HG03558 (cell line): ENCODE measurements around the gene WDR17.

Experiments used
- ATAC-seq: cut with Tn5 transposase; IDR thresholded peaks from one replicate; pipeline ENCODE4 v1.9.1; 2021; ENCODE audit warnings: moderate number of reproducible peaks; ENCODE audit not compliant: unreplicated experiment; ENCODE audit errors: extremely low read depth

Gene WDR17

DNA sequence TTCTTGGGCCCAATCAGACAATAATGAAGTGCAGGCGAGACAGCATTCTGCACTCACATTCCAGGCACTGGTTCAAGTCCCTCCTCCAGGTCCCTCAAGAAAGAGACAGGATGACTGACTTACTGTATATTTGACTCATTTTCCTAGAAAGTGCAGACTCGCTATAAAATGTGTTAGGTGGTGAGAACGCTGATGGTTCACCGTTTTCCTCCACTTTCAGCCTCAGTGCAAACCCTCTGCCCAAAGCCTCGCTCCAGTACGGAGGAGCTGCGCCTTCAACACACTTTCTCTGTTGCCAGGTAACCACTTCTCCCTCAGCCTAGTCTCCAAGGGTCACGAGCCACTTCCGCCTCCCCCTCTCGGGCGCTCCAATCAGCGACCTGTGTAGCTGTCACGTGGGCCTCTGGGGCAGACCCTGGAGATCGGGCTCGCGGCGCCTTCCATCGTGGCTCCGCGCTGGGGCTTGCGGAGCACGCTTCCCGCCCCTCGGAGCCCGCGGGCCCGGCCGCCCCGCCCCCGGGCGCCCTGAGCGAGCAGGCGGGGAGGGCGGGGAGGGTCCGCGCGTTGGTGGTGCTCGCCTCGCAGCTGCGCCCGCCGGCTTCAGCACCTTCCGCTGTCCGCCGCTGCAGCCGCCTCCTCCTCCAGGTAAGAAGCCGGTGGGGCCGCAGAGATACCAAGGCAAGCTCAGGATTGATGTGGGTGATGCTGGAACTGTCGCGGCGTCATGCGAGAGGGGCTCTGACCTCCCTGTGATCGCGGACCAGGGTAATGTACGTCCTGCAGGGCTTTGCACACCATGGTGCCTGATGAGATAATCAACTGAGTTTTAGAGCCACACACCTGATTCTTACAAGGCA, at the start of gene WDR17:
Gene WDR17 (plus strand): TSS at position 407 of the 857 bp plus-strand sequence. CDS start 45,740 bp downstream, outside the sequence.
- peak; percentile 99 for ATAC-seq

DNA sequence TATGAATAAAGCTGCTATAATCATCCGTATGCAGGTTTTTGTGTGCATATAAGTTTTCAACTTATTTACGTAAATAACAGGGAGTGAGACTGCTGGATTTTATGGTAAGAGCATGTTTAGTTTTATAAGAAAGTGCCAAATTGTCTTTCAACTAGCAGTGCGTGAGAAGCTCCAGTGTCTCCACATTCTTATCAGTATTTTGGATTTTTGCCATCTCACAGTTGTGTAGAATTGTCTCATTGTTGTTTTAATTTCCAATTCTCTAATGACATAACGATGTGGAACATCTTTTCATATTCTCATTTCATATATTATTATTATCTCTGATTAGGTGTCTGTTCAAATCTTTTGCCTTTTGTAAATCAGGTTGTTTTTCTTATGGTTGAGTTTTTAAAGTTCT, 49.0 kb upstream of the WDR17 start:
- ATAC-seq: no peak

DNA sequence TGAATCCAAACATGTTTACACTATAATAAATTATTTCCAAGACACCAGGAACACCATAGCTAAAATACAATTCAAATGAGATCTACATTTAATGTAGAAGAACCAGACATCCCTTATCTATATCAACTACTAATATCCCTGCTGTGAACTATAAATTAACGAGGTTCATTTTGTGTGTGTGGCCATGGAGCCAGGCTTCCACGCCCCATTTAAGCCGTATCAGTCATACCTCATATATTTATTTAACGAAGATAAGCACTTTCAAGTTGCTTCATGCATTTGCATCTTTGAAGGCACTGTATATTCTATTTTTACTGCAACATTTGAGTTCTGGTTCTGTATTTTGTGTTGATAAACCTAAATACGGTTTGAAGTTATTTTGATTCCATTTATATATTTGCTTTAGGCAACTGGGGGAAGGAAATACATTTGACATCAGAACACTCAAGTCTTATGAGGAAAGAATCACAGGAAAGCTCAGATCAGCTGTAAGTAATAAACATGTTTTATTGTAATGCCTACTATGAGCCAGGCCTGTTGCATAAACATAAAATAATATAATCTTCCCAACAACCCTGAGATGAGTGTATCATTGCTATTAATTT, 45.1 kb upstream of the WDR17 start:
- ATAC-seq: no peak

DNA sequence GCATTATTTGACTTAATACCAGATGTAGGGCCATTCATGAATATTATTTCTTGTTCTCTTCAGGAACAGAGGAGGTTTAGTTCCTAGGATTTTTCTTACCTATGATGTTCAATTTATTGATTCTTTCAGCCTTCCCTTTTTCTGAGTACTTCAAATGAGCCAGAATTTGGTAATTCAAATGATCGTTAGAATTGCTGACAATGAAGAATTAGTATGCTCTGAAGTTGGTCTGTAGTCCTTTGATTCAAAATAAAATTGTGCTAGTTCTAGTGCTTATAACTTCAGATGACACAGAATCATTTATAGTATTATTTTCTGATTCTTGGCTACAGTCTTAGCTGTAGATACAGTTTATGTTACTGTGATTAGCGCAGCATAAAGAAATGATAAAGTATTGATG, 35.2 kb upstream of the WDR17 start:
- no peak for ATAC-seq

DNA sequence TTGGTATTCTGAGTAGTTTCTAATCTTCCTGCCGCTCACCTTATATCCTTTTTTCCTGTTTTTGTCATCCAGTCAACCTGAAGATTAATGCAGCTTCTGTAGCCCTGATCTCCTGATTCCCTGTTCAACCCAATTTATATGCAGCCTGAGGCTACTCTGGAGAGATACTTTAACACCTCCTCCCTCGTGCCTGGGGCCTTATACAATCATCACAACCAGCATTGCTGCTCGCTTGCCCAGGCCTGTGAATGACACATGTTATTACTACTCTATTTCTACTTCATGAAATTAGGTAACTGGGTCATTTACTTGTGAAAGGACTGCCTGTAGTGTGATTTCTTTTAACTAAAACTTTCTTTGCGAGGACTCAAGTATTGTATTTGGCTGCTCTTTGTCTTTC, 33.7 kb upstream of the WDR17 start:
- no peak for ATAC-seq

DNA sequence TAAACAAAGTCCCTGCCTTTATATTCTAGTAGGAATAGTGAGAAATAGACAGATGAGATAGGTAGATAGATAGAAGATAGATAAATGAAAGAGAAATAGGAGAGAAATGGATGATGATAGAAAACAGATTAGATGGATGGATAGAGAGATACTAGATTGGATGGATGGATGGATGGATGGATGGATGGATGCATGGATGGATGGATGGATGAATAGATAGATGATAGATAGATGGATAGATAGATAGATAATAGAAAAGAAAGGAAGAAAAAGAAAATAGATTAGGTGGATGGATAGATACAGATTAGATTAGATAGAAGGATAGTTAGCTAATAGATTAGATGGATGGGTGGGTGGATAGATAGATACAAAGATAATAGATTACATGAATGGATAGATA, 33.2 kb upstream of the WDR17 start:
- ATAC-seq: no peak

DNA sequence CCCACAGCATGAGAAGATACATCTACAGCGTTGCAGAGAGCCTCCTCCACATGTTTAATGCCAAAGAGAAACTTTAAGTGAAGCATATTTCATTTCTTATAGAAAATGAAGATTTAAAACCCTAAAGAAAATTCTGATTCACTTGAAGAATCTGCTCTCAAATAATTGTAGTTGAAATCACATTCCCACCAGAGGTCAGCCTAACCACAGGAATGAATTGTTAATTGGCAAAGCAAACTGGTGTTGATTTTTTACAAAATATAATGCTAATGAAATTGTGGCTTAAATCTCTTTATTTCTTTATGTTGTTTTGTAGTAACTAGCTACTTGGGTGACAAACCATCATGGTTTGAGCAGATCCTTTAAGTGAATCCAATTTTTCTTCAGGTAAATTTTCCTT, 31.1 kb upstream of the WDR17 start:
- no peak for ATAC-seq

DNA sequence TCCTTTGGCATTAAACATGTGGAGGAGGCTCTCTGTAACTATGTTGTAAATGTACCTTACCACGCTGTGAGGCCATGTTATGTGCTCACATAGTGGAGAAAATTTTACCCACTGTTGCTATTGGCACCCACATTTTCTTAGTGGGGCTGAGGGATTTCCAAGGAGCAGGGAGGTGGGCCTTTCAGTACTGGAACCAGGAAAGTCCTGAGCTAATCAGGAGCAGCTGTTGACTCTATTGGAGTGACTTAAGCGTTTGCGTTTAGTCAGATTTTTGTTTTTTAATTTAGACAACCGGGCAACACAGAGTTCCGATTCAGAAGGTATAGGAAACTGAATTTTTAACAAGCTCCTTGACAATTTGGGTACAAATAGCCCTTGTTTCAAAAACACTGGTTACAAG, 30.7 kb upstream of the WDR17 start:
- no peak for ATAC-seq

DNA sequence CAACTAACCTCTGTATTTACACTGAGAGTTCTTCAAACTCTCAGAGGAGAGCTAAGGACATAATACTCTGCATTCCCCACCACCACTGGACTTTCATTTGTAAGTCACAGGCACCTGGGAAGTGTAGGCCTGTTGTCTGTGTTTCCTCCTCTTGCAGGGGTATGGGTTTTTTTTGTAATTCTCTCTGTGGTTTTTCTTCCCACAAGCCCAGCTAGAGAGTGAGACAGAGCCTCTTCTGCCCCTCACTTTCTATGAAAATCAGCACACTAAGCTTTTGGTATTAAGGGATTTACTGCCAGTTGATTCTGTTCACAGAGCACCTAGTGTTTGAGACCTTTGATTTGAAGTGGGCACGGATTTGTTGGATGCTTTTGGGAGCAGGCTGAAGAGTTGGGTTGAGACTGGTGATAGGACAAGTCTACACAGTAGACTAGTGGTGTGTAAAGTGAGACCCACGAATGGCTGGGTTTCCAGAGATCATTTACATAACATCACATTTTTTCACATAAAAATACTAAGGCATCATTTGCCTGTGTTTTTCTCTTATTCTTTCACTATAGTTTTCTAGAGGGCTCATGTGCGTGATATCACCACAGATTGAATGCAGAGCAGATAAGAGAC, 28.9 kb upstream of the WDR17 start:
- no peak for ATAC-seq

DNA sequence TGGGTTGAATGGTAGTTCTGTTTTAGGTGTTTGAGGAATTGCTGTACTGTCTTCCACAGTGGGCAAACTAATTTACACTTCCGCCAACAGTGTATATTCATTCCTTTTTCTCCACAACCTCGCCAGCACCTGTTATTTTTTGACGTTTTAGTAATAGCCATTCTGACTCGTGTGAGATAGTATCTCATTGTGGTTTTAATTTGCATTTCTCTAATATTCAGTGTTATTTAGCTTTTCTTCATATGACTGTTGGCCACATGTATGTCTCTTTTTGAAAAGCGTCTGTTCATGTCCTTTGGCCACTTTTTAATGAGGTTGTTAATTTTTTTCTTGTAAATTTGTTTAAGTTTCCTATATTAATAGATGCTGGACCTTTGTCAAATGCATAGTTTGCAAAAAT, 26.9 kb upstream of the WDR17 start:
- ATAC-seq: no peak

DNA sequence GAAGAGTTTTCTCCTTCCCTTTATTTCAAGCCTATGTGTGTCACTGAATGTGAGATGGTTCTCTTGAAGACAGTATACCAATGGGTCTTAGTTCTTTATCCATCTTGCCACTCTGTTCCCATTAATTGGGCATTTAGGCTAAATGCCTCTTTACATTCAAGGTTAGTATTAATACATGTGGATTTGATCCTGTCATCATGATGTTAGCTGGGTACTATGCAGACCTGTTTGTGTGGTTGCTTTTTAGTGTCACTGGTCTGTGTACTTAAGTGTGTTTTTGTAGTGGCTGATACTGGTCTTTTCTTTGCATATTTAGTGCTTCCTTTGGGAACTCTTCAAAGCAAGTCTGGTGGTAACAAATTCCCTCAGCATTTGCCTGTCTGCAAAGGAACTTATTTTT, 23.4 kb upstream of the WDR17 start:
- no peak for ATAC-seq

DNA sequence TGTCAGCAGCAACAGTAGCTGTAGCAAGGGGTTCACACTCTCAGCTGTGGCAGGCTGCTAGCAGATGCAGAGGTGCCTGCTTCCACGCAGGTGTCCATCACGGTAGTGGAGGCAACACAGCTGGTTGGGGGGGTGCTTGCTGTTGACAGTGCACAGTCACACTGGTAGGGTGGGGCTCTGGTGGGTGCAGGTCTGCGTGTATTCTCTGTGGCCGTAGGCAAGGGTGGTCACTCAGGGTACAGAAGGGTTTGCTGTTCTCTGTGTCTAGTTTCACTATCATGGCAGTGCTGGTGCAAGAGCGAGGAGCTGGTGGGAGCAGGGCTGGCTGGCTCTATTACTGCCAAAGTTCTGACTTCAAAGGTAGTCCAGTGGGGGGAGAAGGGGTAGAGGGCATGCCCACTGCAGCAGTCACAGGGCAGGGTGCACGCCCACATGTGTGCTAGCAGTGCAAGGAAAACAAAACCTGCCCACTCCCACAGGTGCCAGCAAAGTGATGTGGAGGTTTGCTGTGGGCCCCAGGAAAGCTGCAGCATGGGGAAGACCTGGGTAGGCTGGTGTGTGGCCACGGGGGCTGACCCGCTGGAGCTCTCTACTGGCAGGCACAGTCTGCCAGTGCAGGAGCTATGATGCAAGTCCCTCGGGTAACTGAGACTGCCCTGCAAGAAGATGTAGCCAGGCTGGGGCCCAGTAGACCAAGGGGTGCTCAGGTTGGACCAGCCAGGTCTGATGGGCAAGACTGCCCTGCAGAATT, 21.6 kb upstream of the WDR17 start:
- no peak for ATAC-seq

DNA sequence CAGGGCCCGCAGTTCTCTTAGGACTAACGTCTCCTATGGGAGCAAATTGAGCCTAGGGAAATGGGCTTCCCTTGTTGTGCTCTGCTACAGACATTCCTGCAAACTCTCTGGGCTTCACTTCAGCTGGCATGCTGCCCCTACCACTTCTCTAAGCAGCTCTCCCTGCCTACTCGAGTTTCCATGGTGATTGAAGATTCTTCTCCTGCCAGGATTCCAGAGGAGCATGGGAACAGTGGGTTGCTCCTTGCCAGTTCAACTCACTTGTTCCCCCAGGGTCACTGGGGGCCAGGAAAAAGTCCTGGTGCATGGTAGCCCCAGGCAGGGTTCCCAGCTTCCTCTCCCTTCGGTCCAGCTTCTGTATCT, 21.1 kb upstream of the WDR17 start:
- ATAC-seq: no peak

DNA sequence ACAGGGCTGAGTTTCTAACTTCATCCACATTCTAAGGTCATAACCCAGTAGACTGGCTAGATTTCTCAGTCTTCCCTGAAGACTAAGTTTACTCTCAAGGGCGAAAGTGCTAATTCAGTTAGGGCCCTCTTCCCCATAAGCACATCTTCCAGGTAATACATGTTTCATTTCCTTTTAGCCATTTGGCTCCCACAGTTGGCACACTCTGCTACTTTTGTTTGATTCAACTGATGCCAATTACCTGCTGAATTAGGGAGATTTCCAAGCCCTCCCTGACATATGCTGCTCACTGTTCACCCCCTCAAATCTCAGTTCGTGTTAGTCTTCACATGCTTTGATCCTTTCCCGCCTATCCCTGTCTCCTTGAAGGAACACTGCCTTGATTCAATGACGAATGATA, 17.0 kb upstream of the WDR17 start:
- ATAC-seq: no peak

DNA sequence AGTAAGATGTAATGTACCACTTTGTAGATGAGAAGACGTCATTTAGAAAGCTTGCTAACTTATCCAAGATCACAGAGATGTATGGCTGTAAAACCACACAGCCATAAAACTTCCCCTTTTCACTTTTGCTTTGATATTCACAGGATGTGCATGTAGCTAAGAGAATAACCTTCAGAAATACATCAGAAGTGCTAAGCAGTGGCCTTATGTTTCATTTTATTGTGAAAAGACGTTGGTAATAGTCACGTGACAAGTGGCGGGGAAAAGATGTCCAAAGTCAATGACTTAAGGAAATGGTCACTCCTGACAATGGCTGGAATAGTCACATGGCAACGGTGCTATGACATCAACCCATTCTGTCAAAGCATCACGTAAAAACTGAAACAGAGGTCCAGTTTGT, 12.9 kb upstream of the WDR17 start:
- peak; percentile 96 for ATAC-seq

DNA sequence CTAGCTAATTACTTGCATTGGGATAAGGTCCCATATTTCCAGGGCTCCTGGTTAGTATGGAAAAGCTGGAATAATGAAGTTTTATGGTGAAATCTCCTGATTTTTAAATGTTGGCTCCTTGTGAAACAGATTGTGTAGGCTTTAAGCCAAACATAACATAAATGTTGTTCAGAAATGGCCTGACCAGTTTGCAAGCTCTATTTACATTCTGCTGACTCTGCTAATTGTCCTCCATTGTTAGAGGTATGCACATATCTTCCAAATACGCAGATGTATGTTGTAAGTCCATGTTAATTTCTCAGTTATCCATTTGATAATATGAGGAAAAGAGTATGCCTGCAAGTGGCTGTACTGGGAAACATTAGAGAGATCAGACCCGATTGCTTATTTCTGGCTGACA, 11.9 kb upstream of the WDR17 start:
- ATAC-seq: no peak

DNA sequence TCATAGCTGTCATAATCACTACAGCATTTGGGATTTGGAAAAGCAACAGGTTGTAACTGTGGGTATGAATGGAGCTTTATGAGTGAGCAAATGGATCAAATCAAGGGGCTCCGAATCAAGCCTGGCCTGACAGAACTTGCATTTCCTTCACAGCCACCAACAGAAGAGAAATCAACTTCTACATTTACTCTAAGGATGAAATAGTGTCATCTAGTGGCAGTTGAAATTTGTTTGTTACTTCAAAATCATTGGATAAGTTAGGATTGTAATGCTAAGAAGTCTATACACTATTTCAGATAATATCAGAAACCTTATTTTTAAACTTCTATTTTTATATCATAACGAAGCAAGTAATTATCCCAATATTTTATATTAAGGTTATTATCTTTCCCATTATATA, 10.7 kb upstream of the WDR17 start:
- no peak for ATAC-seq

DNA sequence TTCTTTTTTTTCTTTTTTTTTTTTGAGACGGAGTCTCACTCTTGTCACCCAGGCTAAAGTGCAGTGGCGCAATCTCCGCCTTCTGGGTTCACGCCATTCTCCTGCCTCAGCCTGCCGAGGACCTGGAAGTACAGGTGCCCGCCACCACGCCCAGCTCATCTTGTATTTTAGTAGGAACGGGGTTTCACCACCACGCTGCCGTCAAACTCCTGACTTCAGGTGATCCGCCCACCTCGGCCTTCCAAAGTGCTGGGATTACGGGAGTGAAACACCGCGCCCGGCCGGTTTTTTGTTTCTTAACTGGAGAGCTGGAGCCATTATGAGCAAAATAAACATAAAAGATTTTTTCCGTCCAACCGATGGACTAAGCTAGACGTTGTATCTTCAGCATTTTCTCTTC, 1.9 kb upstream of the WDR17 start:
- no peak for ATAC-seq

DNA sequence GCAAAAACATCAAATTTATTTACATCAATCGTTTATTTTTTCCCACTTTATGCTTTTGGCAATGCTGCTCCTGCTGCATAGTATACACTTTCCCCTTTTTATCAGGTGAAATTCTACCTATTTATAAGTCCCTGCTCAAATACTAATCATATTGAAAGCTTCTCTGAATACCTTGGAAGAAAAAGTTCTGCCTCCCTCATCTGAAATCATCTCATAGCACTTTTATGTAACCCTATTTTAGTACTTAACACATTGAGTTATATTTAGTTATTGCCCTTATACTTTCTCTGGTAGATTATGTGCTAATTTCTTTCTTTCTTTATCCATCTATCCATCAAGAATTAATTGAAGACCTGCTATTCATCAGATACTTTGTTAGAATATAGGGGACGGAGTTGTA, 1.1 kb upstream of the WDR17 start:
- no peak for ATAC-seq

DNA sequence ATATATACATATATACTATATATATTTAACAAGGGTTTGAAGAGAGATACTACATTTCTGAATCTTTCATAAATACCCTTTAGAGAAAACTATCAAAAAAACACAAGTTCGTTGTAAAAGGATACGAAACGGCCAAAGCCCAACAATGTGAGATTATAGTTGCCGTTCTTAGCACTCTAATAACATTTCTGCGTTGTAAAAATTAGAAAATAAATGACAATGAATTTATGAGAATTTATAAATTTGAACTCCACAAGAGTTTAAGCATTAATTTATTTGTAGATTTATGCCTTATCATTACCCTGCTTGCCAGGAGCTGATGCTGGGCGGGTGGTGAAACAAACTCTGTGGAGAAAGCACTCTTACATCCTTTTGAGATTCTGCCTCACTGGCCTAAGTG, 1.1 kb downstream of the WDR17 start:
- ATAC-seq: no peak

DNA sequence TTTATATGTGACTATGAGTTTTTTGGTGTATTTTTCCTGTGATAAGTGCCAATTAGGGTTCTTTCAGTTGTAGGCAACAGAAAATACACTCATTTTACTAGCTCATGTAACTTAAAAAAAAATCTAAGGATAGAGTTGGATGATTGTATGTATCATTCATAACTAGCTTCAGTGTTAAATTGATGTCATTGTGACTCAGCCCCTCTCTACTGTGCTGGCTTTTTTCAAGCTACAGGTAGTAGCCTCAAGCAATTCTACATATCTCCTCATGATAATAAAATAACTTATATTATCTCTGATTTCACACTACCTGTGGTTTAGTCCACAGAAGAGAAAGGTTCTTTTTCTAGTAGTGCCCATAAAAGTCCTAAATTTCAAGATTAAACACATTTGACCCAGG, 11.9 kb downstream of the WDR17 start:
- ATAC-seq: no peak
